GM18498 (cell line): ENCODE results near the gene MYH11.
"Not testable (repeated sequence)": the region's sequence is repeated elsewhere in the genome, so short reads cannot be mapped to it uniquely, and the experiment has no call there.

Experiments used
- ATAC-seq: cut with Tn5 transposase; IDR thresholded peaks from one replicate; pipeline ENCODE4 v1.9.1; 2021; ENCODE audit warnings: mild to moderate bottlenecking, moderate library complexity; ENCODE audit not compliant: unreplicated experiment

Gene MYH11

GRCh38 chr16:15846510-15846909 is 10.3 kb downstream of the MYH11 start:
- no peak for ATAC-seq

DNA sequence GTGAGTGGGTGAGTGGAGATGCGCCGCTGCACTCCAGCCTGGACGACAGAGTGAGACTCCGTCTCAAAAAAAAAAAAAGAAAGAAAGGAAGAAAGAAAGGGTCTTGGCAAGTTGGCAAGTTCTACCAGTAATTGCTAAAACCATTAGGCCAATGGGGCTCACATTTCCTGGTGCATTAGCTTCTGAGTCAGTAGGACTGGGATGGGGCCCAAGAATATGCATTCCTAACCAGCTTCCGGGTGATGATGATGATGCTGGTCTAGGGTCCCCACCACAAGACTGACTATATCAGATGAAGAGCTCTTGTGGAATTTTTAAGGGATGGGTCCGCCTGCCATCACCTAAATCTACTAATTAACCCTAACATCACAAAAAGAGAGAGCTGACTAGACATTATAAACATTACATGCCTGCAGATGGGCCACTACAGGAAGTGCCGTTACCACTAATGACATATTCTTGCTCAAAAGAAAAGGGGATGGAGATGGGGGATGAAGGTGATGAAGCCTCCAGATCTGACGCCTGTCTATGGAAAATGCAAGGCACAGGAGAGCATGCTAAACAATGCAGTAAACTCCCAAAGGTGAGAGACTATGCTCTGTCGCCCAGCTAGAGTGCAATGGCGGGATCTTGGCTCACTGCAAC is 13.1 kb downstream of the MYH11 start:
- no peak for ATAC-seq

GRCh38 chr16:15839204-15839603 is 17.6 kb downstream of the MYH11 start:
- ATAC-seq = not testable (repeated sequence)

DNA sequence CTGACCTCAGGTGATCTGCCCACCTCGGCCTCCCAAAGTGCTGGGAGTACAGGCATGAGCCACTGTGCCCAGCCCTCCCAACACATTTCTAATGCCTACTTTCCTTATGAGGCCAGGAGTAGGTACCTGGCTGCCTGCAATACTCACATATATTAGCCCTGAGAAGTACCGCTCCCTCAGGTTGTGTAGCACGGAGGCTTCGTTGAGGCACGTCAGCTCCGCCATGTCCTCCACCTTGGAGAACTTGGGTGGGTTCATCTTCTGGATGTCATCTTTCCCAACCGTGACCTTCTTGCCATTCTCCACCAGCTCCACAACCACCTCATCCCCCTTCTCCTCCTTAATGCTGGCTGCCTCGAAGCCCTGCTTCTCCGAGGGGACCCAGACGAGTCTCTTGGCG is 19.1 kb downstream of the MYH11 start:
- ATAC-seq = no peak

DNA sequence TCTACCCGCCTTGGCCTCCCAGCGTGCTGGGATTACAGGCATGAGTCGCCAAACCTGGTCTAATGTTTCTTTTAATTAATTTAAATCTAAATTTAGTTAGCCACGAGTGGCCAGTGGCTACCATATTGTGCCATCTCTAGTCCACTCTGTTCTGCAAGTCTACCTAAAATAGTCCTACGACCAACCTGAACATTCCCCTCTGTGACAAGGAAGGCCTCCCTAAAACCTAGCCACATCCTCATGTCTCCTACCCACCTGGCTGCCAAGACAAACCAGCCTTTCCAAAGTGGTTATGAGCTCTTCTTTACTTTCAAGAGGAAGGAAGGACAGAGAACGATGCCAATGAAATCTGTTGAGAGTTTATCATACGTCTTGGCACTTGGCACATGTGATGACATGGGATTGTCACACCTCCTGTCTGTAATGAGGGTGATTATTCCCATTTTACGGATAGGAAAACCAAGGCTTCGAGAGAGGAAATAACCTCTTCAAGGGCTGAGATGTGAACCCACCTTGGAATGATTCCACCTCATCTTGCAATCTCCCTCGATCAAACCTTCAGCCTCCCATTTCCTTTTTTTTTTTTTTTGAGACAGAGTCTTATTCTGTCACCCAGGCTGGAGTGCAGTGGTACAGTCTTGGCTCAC is 19.7 kb downstream of the MYH11 start:
- ATAC-seq = no peak

- no peak for ATAC-seq
These were observed 20.8 kb downstream of the MYH11 start for GRCh38 chr16:15836074-15836473.

GRCh38 chr16:15835136-15835878 is 21.5 kb downstream of the MYH11 start:
- ATAC-seq = no peak

GRCh38 chr16:15834502-15834901 is 22.3 kb downstream of the MYH11 start:
- ATAC-seq = no peak

DNA sequence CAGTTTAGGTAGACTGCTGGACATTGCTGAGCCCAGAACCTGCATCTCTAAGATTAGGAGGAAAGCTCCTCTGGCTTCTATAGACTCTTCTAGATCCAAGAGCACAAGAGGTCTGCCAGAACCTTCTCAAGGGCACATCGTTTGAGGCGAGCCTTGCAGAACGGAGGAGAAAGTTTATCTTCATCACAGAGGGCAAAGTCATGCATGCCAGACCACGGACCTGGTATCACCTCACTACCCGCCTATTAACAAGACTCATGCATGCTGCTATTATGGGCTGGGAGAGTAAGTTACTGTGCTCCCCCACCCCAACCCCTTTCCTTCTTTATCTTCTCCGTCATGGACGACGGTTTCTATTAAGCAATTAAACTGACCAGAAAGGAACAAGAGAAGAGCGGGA is 23.3 kb downstream of the MYH11 start:
- no peak for ATAC-seq

DNA sequence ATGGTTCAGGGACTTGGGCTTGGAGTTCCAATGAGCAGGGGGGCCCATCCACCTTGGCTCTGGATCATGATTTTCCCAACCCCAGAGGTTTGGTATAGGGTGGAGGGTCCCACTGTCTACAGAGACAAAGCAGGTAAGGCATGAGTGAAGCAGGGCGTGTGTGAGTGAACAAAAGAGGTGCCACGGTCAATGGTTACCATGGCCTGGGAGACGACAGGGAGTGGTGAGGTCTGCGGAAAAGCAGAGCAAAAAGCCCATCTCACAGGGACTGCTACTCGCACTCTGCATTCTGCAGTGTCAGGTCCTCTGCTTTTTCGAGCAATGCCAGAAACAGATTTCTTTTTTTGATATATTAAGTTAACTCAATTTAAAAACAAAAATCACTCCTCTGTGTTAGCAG is 24.6 kb downstream of the MYH11 start:
- no peak for ATAC-seq

DNA sequence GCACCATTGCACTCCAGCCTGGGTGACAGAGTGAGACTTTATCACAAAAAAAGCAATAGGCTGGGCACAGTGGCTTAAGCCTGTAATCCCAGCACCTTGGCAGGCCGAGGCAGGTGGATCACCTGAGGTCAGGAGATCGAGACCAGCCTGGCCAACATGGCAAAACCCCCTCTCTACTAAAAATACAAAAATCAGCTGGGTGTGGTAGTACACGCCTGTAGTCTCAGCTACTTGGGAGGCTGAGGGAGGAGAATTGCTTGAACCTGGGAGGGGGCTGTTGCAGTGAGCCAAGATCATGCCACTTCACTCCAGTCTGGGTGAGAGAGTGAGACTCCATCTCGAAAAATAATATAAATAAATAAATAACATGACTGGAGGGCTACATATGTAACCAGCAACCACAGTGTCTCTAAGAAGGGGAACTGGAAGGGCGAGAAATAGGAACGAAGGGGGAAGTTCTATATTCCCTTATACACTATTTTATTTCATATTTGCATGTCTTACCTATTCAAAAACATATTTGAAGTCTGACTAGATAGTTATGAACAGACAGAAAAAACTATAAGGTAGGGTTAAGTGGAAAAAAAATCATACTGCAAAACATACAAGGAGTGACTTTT is 25.9 kb downstream of the MYH11 start:
- no peak for ATAC-seq

DNA sequence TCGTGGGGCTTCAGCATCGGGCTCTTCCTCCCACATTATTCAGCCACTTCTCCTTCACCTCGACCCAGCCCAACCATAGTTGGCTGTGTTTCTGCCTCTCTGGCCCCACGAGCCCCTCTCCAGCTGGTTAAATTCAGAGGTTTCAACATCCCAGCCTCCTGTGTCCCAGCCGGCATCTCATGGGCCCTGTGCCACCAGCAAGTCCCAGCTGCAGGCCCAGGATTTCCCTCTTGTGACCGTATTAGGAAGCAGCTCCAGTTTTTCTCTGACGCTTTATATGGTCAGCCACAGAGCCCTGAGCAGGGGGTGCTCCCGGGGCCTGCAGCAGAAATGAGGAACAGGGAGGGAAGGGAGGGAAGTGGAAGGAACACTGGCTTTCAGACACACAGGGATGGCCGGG is 27.4 kb downstream of the MYH11 start:
- ATAC-seq = no peak

DNA sequence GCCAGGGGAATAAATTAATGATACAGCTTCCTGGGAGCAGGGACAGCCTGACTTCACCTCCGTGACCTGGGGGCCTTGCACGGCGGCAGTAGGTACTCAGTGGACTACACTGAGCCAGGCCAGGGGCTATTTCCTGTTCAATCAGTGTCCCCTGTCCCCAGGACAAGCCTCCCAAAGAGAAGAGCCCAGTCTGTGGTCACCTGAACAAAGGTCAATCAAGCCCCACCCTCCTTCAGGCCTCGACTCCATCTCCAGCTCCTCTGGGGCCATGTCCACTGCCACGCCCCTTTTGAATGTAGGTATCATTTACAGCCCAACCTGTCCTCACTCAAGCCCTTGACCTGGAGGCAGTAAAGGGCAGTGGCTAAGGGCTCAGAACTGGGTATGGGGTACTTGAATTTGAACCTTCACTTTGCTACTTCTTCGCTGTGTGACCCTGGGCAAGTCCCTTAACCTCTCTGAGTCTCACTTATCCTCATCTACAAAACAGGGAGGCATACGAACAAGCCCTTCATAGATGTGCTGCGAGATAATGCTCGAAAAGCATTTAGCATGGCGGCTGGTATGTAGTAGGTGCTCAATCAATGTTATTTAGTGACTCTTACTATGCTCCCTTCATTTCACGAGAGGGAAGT is 29.0 kb downstream of the MYH11 start:
- no peak for ATAC-seq

GRCh38 chr16:15827299-15827698 is 29.5 kb downstream of the MYH11 start:
- ATAC-seq = no peak

DNA sequence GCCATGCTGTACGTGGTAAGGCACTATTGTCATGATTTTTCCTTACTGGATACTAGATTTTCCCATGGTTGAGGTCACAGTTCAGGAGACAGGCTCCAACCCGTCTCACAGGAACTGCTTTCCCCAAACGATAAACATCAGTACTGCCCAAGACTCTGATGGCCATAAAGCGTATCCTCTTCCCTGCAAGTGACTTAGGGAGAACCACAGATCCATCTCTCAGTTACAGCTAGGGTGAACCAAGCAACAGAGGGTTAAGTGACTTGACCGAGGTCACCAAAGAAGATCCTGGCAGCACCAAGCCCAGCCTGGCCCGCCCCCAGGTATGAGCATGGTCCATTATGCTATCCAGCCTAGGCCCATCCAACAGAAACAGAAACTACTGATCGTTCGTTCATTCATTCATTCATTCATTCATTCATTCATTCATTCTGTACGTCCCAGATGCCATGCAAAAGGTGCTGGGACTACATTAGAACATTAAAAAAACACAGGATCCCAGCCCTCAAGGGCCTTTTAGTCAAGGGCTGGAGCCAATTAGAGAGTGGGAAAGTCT is 31.0 kb downstream of the MYH11 start:
- no peak for ATAC-seq

- no peak for ATAC-seq
These were observed 33.9 kb downstream of the MYH11 start for GRCh38 chr16:15822957-15823356.

GRCh38 chr16:15820837-15821236 is 36.0 kb downstream of the MYH11 start:
- ATAC-seq = no peak

DNA sequence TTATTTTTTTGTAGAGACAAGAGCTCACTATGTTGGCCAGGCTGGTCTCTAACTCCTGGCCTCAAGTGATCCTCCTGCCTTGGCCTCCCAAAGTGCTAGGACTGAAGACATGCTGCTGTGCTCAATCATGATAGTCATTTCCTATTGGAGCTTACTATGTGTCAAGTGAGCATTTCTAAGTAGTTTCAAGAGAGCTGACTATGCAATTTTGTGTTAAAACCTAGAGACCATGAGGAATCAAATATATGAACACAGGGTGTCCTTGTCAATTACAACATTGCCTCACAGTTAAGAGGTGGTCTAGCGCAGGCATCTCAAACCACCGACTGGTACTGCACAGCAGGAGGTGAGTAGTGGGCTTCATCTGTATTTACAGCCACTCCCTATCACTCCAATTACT is 37.8 kb downstream of the MYH11 start:
- no peak for ATAC-seq

DNA sequence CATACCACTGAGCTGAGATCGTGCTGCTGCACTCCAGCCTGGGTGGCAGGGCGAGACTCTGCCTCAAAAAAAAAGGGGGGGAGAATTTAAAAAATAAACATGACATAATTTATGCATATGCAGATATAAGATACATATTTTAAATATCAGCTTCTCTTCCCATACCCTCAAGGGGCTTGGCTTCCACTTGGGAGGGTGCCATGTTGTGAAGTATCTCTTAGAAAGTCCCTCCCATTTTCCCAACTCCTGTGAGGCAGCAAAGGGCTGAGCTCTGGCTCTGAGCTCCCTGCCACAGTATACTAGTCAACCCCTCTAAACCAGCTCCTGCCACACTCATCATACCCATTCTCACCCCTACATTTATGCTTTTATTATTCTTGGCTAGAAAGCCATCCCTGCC is 39.4 kb downstream of the MYH11 start:
- ATAC-seq = no peak

GRCh38 chr16:15816228-15816627 is 40.6 kb downstream of the MYH11 start:
- ATAC-seq = no peak

DNA sequence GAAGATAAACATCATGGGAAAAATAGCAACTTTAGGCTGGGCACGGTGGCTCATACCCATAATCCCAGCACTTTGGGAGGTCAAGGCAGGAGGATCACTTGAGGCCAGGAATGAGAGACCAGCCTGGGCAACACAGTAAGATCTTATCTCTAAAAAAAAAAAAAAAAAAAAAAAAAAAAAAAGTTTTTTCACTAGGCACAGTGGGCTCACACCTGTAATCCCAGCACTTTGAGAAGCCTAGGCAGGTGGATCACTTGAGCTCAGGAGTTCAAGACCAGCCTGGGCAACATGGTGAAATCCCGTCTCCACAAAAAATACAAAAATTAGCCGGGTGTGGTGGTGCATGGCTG is 44.5 kb downstream of the MYH11 start:
- not testable (repeated sequence) for ATAC-seq
